HG02840 (cell line): ENCODE data around the gene ZFP36L1.

ENCODE experiments used
- ATAC-seq: cut with Tn5 transposase; IDR thresholded peaks from one replicate; pipeline ENCODE4 v1.9.1; 2021; ENCODE audit warnings: mild to moderate bottlenecking, moderate library complexity, moderate number of reproducible peaks; ENCODE audit not compliant: unreplicated experiment, low FRiP score

The ZFP36L1 gene

GRCh38 chr14:68797121-68797670 is 4.3 kb upstream of the ZFP36L1 start:
- no peak for ATAC-seq

DNA sequence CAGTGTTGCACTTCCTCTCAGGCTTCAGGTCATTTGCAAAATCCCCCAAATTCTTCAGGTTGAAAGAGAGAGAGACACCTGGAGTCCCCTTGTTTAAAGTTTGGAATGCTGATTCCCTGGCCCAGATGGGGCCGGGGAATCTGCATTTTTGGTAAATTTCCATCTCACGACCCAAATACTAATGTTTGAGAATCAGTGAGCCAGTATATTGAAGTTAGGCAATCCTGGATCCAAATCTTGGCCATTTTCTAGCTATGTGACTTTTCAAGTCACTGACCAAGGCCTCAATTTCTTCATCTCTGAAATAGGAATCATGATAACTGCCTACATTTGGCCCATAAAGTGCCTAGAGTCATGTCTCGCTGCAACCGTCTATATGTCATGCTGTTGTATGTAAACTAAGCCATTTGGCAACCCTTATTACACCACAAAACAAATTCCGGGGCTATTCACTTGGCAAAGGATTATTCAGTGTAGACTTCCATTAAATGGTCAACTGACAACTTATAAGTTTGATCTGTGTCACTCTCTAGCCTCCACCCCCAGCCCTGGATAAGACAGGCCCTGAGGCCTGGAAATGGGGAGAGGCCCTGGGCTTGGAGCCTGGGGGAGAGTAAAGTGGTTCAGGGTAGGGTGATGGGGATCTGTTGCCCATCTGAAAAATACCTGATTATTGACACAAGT is 3.7 kb upstream of the ZFP36L1 start:
- no peak for ATAC-seq

DNA sequence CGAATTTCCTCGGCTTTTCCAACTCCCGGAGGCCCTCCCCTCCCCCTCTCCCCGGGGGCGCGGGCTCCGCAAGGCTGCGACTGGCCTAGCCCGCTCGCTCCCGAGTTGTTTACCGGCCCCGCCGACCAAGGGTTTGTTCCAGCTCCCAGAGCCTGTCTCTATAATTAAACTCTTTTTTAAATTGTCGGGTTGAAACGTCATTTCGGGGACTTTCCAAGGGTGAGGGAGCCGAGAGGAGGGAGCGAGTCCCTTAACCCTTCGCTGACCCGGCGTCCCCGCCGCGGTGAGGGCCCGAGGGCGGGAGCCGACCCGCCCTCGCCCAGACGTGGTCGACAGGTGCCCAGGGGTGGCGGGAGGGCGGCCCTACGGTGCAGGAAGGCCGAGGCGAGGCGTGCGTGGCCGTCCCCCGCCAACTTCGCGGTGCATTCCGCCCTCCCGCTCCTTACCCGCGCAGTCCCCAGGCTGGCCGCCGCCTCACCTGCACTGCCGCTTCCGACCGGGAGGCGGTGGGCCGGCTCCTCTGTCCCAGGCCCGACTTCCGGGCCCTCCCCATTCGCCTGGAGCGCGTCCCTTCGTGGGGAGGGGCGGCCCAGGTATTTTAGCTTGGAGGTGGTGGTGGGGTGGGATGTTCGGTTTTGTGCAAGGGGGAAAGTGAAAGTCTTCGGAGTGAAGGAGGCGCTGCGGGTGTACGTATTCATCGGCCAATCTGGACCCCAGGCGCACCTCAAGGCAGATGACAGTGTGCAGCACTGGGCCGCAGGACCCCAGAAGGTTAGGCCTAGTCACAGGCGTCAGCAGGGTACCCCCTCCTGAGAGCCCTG is 2.9 kb upstream of the ZFP36L1 start:
- ATAC-seq = peak; percentile 41

- ATAC-seq = no peak
These were observed 2.2 kb upstream of the ZFP36L1 start for GRCh38 chr14:68794851-68795596.

GRCh38 chr14:68794130-68794850 is 1.4 kb upstream of the ZFP36L1 start:
- no peak for ATAC-seq

DNA sequence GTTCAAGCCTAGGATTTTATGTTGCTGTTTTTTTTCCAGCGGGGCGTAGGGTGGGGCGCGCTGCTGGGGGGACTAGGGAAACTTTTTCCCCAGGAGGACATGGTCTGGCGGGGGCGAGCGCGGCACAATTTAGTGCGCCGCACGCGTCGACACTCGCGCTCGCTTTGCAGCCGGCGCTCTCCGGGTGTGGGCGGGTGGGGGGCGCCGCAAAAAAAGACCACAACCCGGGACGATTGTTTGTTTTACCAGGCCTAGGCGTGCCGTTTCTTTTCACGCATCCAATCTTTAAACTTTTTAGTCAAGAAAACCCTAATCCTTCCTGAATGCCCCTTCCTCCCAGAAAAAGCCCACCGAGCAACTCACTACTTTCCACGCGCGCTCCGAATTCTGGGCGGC is 865 bp upstream of the ZFP36L1 start:
- ATAC-seq = no peak

GRCh38 chr14:68792678-68792978 is 239 bp downstream of the ZFP36L1 start:
- no peak for ATAC-seq

GRCh38 chr14:68791902-68792677 is 777 bp downstream of the ZFP36L1 start:
- no peak for ATAC-seq

GRCh38 chr14:68791078-68791901 is 1.6 kb downstream of the ZFP36L1 start:
- no peak for ATAC-seq

DNA sequence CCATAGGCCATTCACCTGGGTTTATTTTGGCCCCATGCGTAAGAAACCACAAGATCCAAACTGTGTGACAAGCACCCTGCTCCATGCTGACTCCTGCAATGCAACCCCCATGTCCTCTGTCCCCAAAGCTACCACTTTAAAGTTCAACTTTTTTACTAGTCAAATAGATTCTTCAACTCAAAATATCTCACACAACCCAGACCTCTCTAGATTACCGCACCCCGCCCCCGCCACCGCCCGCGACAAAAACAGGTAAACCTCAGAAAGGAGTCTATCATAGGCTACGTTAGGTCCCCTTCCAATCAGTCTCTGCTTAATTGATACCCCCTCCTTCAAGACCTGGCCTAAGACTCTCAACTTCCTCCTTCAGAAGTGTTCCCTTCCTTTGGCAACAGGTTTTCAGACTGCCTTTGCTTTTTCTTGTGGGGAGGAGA is 2.2 kb downstream of the ZFP36L1 start:
- no peak for ATAC-seq

DNA sequence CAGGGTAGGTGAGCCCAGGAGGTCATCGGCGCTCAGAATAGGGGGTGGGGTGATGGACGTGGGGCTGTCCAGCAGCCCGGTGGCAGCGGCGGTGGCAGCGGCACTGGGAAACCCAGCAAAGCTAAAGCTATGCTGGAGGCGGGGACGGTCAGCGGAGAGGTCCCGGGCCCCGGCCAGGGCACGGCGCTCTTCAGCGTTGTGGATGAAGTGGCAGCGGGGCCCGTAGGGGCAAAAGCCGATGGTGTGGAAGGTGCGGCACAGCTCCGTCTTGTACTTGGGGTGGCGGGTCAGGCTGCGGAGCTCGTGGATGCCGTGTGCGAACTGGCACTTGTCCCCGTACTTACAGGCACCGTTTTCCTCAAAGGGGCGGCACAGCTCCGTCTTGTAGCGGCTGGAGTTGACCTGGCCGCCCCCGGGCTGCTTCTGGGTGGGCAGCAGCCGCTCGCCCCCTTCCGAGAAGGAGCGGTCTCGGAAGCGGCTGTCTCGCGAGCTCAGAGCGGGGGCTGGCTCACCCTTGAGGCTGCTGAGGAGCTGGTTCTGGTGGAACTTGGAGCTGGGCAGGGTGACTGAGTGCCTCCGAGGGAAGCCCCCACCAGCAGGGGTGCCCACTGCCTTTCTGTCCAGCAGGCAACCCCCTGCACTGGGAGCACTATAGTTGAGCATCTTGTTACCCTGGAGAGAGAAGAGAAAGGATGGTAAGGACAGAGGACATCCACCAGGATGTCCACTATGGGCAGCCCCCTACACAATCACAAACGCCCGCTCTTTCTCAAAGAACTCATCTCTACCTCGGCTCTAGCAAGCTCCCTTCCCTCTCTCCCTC is 2.8 kb downstream of the ZFP36L1 start:
- no peak for ATAC-seq

DNA sequence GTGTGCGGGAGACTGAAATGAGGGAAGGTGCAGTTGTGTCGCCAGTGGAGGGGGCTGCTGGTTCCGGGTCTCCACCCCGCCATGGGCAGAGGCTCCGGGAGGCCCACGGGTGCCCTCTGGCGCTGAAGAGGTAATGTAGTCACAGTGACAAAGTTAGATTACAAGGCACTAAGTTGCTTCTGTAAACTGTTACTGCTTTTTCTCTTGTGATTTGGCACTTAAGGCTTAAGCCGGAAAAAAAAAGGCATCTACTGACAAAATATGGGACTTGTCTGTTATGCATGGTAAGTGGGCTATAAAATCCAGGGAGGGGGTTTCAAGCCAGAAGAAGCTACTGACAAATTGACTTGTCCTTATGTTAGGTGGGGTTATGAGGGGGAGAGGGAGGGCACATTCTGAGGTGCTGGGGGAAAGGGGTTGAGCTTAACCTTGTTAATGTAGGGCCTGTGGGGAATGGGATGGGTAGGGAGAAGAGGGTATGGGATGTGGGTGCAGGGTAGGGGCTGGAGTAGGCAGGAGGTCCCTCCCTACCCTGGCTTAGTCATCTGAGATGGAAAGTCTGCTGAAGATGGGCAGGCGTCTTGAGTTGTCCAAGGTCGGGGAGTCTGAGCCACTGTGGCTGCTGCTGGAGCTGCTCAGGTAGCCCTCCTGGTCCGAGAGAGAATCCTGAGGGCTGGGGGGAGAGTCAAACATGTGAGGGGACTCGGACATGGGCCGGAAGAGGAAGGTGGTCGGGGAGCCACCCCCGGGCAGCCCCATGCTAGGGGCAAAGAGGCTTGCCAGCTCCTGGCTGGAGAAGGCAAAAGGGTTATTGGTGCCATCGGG is 3.7 kb downstream of the ZFP36L1 start:
- no peak for ATAC-seq

- ATAC-seq = no peak
These were observed 4.4 kb downstream of the ZFP36L1 start for GRCh38 chr14:68788275-68788995.

DNA sequence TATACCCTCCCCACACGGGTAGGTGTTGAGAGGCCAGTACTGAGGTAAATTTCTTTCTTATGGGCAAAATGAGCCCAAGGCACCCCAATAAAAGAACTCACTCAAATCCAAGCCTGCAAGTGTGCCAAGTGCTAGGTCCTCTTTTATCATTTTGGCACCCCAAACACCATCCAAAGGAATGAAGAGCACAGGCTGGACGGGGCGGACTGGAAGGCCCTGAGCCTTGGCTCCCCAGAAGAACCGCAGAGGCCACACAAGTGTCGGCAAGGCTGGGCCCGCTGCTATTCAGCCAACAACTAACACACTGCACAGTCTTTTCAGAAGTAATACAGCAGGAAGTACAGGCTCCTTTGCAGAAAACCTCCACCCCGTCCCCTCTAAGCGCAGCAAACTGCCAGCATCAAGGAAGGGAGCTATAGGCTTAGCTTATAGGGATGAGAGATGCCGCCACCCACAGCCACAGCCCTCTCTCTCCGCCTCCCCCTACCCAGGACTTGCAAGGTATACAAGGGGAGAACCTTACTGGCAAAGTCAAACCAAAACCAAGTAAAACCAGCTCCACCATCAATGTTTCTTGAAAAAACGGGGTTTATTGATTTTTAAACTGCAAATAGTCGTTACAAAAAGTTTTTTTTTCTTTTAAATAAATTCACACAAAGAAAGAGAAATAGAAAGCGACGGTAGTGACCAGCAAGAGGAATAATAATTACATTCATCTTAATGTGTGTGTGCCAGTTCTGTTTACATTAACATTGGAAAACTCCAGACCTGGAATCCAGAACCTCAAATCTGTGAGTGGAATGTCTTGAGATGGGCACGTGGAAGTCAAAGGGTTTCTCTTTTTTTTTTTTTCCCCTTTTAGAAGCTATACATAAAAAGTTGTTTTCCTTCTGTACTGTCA is 5.5 kb downstream of the ZFP36L1 start:
- no peak for ATAC-seq

GRCh38 chr14:68786491-68787091 is 6.3 kb downstream of the ZFP36L1 start:
- ATAC-seq = no peak
